Trophoblast cell (in vitro differentiated cells and primary cell): ENCODE results near the gene NFAM1.
A peak's percentile ranks its signal among the peaks of the same experiment; 100 is the strongest.

Experiments used
- DNase-seq, 2 donors: peaks; one replicate each; pipeline ENCODE4 v3.0.0-alpha.2; 2016
- H2AFZ ChIP-seq: 2 replicates; pipeline ENCODE4 v1.6.1; 2013; ENCODE audit warnings: low read length, moderate library complexity, mild to moderate bottlenecking; ENCODE audit not compliant: insufficient read depth, poor library complexity
- H2AK5ac ChIP-seq: 2 replicates; pipeline ENCODE4 v1.6.1; 2013; ENCODE audit warnings: mild to moderate bottlenecking, low read length
- H2BK120ac ChIP-seq: 2 replicates; pipeline ENCODE4 v1.6.1; 2013; ENCODE audit warnings: low read length, mild to moderate bottlenecking, moderate library complexity; ENCODE audit not compliant: insufficient read depth, poor library complexity
- H2BK12ac ChIP-seq: 2 replicates; pipeline ENCODE4 v1.6.1; 2013; ENCODE audit warnings: mild to moderate bottlenecking, low read length, moderate library complexity
- H2BK5ac ChIP-seq: 2 replicates; pipeline ENCODE4 v1.6.1; 2013; ENCODE audit warnings: low read length, low read depth, moderate library complexity, mild to moderate bottlenecking; ENCODE audit not compliant: poor library complexity
- H3K14ac ChIP-seq: 2 replicates; pipeline ENCODE4 v1.6.1; 2013; ENCODE audit warnings: mild to moderate bottlenecking, low read length
- H3K18ac ChIP-seq: 2 replicates; pipeline ENCODE4 v1.6.1; 2013; ENCODE audit warnings: mild to moderate bottlenecking, low read length
- H3K23ac ChIP-seq: 2 replicates; pipeline ENCODE4 v1.6.1; 2013; ENCODE audit warnings: low read length
- H3K27ac ChIP-seq: 2 replicates; pipeline ENCODE4 v1.5.1; 2013; ENCODE audit warnings: low read depth, mild to moderate bottlenecking, inconsistent platforms, low read length, moderate library complexity
- H3K27me3 ChIP-seq: 2 replicates; pipeline ENCODE4 v1.6.1; 2013; ENCODE audit warnings: inconsistent platforms, mild to moderate bottlenecking, low read length, moderate library complexity; ENCODE audit not compliant: insufficient read depth
- H3K36me3 ChIP-seq, 2 experiments: 1 replicate in 1 of 2; 2 replicates in 1 of 2; pipeline ENCODE4 v1.6.1; 2013; ENCODE audit warnings: low read length in 2 of 2, mild to moderate bottlenecking in 2 of 2, moderate library complexity in 1 of 2; ENCODE audit not compliant: insufficient read depth in 2 of 2, control insufficient read depth in 1 of 2
- H3K4ac ChIP-seq: 2 replicates; pipeline ENCODE4 v1.6.1; 2013; ENCODE audit warnings: low read depth, mild to moderate bottlenecking, low read length, moderate library complexity
- H3K4me1 ChIP-seq, 2 experiments: 1 replicate in 1 of 2; 2 replicates in 1 of 2; pipeline ENCODE4 v1.6.1; 2013; ENCODE audit warnings: low read length in 2 of 2, mild to moderate bottlenecking in 2 of 2, moderate library complexity in 1 of 2; ENCODE audit not compliant: insufficient read depth in 2 of 2, control insufficient read depth in 1 of 2
- H3K4me2 ChIP-seq: 2 replicates; pipeline ENCODE4 v1.6.1; 2013; ENCODE audit warnings: inconsistent platforms, mild to moderate bottlenecking, low read length, moderate library complexity
- H3K4me3 ChIP-seq: 2 replicates; pipeline ENCODE4 v1.5.1; 2013; ENCODE audit warnings: mild to moderate bottlenecking, low read depth, low read length, inconsistent platforms
- H3K79me1 ChIP-seq: one replicate; pipeline ENCODE4 v1.6.1; 2013; ENCODE audit warnings: low read length
- H3K79me2 ChIP-seq: 2 replicates; pipeline ENCODE4 v1.6.1; 2013; ENCODE audit warnings: low read length, mild to moderate bottlenecking; ENCODE audit not compliant: control insufficient read depth, insufficient read depth, poor library complexity
- H3K9ac ChIP-seq: 2 replicates; pipeline ENCODE4 v1.6.1; 2013; ENCODE audit warnings: mild to moderate bottlenecking, low read length
- H3K9me3 ChIP-seq: 2 replicates; pipeline ENCODE4 v1.6.1; 2013; ENCODE audit warnings: low read depth, mild to moderate bottlenecking, control low read depth, inconsistent platforms, low read length; ENCODE audit not compliant: insufficient read depth
- H4K12ac ChIP-seq: 2 replicates; pipeline ENCODE4 v1.6.1; 2013; ENCODE audit warnings: low read depth, mild to moderate bottlenecking, low read length, moderate library complexity
- H4K8ac ChIP-seq: 2 replicates; pipeline ENCODE4 v1.6.1; 2013; ENCODE audit warnings: low read depth, mild to moderate bottlenecking, low read length, moderate library complexity
- H4K91ac ChIP-seq: one replicate; pipeline ENCODE4 v1.6.1; 2013; ENCODE audit warnings: low read depth, mild to moderate bottlenecking, low read length, moderate library complexity
- WGBS: extraction: QIAGEN DNeasy Blood & Tissue Kit; methylation state at CpG from one replicate; pipeline ENCODE4 v1.1.7; 2013; ENCODE audit warnings: missing lambda C conversion rate; ENCODE audit not compliant: insufficient read length, insufficient coverage; ENCODE audit errors: extremely low coverage; 5-methylcytosine and 5-hydroxymethylcytosine counted together

Gene NFAM1

GRCh38 chr22:42383287-42383686 lies 48.9 kb downstream of the NFAM1 start:
- Histone ChIP-seq H3K4me3 (no peak overlapping the region), H2BK120ac (no peak overlapping the region), H3K9ac (no peak overlapping the region), H3K4me1 (peaks cover 0 to 3% of the 10 kb centered on the region in 2 experiments), H3K79me1 (no peaks in the 10 kb centered on the region), H3K4me2 (no peak overlapping the region), H3K18ac (no peak overlapping the region), H3K27ac (no peak overlapping the region), H3K9me3 (no peaks in the 10 kb centered on the region), H3K27me3 (no peaks in the 10 kb centered on the region), H2AK5ac (no peak overlapping the region), H3K36me3 (no peaks in the 10 kb centered on the region), H3K79me2 (no peaks in the 10 kb centered on the region), H2AFZ (no peak overlapping the region), H3K14ac (no peak overlapping the region), H4K12ac (no peak overlapping the region), H4K8ac (no peak overlapping the region), H2BK12ac (no peak overlapping the region), H4K91ac (no peak overlapping the region), H2BK5ac (no peak overlapping the region), H3K23ac (no peak overlapping the region), H3K4ac (no peak overlapping the region)
- no CpG with 5 or more reads among the region's 5 CpGs for WGBS
- DNase-seq = no peak

- H4K12ac ChIP-seq = no peak overlapping the region
- no peak overlapping the region for H4K8ac ChIP-seq
- no peak overlapping the region for H3K14ac ChIP-seq
- no peak overlapping the region for H3K18ac ChIP-seq
- no peaks in the 10 kb centered on the region for H3K9me3 ChIP-seq
- no peak overlapping the region for H3K4ac ChIP-seq
- no peak overlapping the region for H3K4me2 ChIP-seq
- no peak overlapping the region for H2BK12ac ChIP-seq
- no peak overlapping the region for H2AFZ ChIP-seq
- H3K9ac ChIP-seq = no peak overlapping the region
- no peak for DNase-seq
- no peaks in the 10 kb centered on the region for H3K36me3 ChIP-seq
- H3K27me3 ChIP-seq = no peaks in the 10 kb centered on the region
- peaks cover 0 to 3% of the 10 kb centered on the region in 2 experiments for H3K4me1 ChIP-seq
- no peak overlapping the region for H2BK5ac ChIP-seq
- no CpG with 5 or more reads among the region's 12 CpGs for WGBS
- H2AK5ac ChIP-seq = no peak overlapping the region
- no peak overlapping the region for H3K27ac ChIP-seq
- H3K23ac ChIP-seq = no peak overlapping the region
- no peak overlapping the region for H3K4me3 ChIP-seq
- no peaks in the 10 kb centered on the region for H3K79me2 ChIP-seq
- H4K91ac ChIP-seq = no peak overlapping the region
- no peaks in the 10 kb centered on the region for H3K79me1 ChIP-seq
- no peak overlapping the region for H2BK120ac ChIP-seq
These were observed 51.2 kb downstream of the NFAM1 start for GRCh38 chr22:42380769-42381551.

GRCh38 chr22:42379966-42380537 lies 52.2 kb downstream of the NFAM1 start:
- no peaks in the 10 kb centered on the region for H3K79me2 ChIP-seq
- H4K8ac ChIP-seq = no peak overlapping the region
- H3K18ac ChIP-seq = no peak overlapping the region
- H4K91ac ChIP-seq = no peak overlapping the region
- H4K12ac ChIP-seq = no peak overlapping the region
- no peak overlapping the region for H3K14ac ChIP-seq
- H3K27me3 ChIP-seq = no peaks in the 10 kb centered on the region
- no peaks in the 10 kb centered on the region for H3K9me3 ChIP-seq
- H3K36me3 ChIP-seq = no peaks in the 10 kb centered on the region
- no peak overlapping the region for H2AFZ ChIP-seq
- peaks cover 0 to 3% of the 10 kb centered on the region in 2 experiments for H3K4me1 ChIP-seq
- no peak for DNase-seq
- H3K79me1 ChIP-seq = no peaks in the 10 kb centered on the region
- H3K4me3 ChIP-seq = no peak overlapping the region
- no peak overlapping the region for H2BK120ac ChIP-seq
- WGBS = no CpG with 5 or more reads among the region's 16 CpGs
- H3K4me2 ChIP-seq = no peak overlapping the region
- H3K4ac ChIP-seq = no peak overlapping the region
- no peak overlapping the region for H2AK5ac ChIP-seq
- H3K23ac ChIP-seq = no peak overlapping the region
- H3K27ac ChIP-seq = no peak overlapping the region
- no peak overlapping the region for H2BK12ac ChIP-seq
- peak overlapping the region; percentile 25 for H3K9ac ChIP-seq
- no peak overlapping the region for H2BK5ac ChIP-seq

- Histone ChIP-seq H3K18ac (no peak overlapping the region), H4K12ac (no peak overlapping the region), H2AFZ (no peak overlapping the region), H3K27ac (no peak overlapping the region), H3K23ac (no peak overlapping the region), H3K4me2 (no peak overlapping the region), H3K27me3 (no peaks in the 10 kb centered on the region), H3K4me1 (peaks cover 0 to 3% of the 10 kb centered on the region in 2 experiments), H3K36me3 (no peaks in the 10 kb centered on the region), H3K9ac (no peak overlapping the region), H3K14ac (no peak overlapping the region), H2BK5ac (no peak overlapping the region), H3K4ac (no peak overlapping the region), H2BK12ac (no peak overlapping the region), H4K91ac (no peak overlapping the region), H2AK5ac (no peak overlapping the region), H2BK120ac (no peak overlapping the region), H3K79me1 (no peaks in the 10 kb centered on the region), H3K9me3 (no peaks in the 10 kb centered on the region), H3K79me2 (no peaks in the 10 kb centered on the region), H3K4me3 (no peak overlapping the region), H4K8ac (no peak overlapping the region)
- DNase-seq = peak in 1 of 2 donors; percentile 35
- no CpG with 5 or more reads among the region's 12 CpGs for WGBS
These were observed 55.3 kb downstream of the NFAM1 start for GRCh38 chr22:42376711-42377554.
